ENCODE results near the gene IL27RA.

GRCh38 chr19:14072535-14073260, 41.1 kb downstream of the IL27RA start, which contains the start of gene MISP3:
- no peak for TF ChIP-seq EZH2 (IDR thresholded peaks at IDR 0.05; ENCODE audit: borderline replicate concordance, low read depth, low read length, poor library complexity, severe bottlenecking)
- TF ChIP-seq, protein P1, sequence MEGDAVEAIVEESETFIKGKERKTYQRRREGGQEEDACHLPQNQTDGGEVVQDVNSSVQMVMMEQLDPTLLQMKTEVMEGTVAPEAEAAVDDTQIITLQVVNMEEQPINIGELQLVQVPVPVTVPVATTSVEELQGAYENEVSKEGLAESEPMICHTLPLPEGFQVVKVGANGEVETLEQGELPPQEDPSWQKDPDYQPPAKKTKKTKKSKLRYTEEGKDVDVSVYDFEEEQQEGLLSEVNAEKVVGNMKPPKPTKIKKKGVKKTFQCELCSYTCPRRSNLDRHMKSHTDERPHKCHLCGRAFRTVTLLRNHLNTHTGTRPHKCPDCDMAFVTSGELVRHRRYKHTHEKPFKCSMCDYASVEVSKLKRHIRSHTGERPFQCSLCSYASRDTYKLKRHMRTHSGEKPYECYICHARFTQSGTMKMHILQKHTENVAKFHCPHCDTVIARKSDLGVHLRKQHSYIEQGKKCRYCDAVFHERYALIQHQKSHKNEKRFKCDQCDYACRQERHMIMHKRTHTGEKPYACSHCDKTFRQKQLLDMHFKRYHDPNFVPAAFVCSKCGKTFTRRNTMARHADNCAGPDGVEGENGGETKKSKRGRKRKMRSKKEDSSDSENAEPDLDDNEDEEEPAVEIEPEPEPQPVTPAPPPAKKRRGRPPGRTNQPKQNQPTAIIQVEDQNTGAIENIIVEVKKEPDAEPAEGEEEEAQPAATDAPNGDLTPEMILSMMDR (conservative IDR thresholded peaks at IDR 0.05; ENCODE audit: low read depth, low read length), result no peak

Data from A673 (cell line).